ENCODE data around the gene OR2V2.

OR2V2 gene

GRCh38 chr5:181191526-181192336 is 44.3 kb downstream of the OR2V2 start:
- no peak for DNase-seq

- no peak for DNase-seq
Measured at GRCh38 chr5:181192337-181193046, 45.1 kb downstream of the OR2V2 start.

GRCh38 chr5:181193656-181194055 is 46.3 kb downstream of the OR2V2 start:
- DNase-seq, result no peak

DNA sequence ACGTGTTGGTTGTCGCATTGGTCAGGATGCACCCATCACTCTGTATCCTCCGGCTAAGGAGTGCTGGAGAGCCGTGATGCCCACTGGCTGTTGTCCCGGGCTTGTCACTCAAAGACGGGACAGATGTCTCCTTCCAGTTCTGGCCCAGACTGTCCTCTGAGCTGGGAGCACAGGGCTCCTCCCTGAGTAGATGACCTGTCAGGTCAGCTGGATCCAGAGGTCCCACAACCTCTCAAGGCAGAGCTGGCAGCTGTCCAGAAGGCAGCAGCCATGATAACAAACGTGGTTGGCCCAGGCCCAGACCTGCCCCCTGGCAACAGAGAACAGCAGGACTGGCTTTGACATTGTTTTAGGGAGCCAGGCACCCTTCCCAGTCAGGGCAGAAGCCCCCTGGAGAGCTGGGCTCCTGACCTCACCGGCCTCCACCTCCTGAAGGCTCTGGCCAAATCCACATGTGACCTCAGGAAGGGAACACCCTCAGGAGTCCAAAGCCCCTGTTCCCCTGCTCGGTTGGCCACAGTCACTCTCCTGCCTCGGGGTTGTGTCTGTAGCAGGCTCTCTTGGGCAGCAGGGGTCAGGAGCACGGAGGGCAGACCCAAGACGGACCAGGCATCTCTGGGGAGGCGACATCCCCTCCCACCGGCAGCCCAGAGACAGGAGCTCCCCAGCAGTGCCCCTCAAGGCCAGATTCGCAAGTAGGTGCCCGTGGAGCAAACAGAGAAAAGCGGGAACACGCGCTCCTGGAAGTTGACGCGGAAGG is 47.3 kb downstream of the OR2V2 start:
- DNase-seq, result no peak

- no peak for DNase-seq
Measured at GRCh38 chr5:181195249-181195761, 47.9 kb downstream of the OR2V2 start.

GRCh38 chr5:181197326-181197951 is 50.1 kb downstream of the OR2V2 start:
- no peak for DNase-seq

DNA sequence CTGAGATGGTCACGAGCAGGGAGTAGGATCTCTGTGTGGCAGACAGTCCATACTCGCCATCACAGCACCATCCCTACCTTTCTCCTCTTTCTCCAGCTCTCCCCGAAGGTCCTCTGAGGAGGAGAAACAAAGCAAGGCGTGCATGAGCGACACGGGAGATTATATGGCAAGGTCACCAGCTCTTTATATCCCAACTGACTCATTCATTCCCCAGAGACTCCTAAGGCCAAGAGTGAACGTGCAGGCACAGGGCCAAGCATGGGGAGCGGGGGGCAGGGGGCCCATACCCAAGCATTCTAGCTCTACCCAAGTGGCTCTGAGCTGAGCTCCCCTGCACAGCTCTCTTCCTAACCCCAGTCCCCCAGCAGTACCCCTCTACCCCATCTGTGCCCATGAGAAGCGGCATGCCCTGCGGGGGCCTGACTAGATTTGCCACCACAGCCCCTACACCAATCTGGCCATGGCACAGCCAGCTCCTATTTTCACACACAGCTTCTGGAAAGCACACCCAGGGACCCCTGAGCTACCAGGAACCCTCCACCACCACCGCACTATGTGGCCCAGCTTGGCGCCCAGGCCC is 50.8 kb downstream of the OR2V2 start:
- no peak for DNase-seq

DNA sequence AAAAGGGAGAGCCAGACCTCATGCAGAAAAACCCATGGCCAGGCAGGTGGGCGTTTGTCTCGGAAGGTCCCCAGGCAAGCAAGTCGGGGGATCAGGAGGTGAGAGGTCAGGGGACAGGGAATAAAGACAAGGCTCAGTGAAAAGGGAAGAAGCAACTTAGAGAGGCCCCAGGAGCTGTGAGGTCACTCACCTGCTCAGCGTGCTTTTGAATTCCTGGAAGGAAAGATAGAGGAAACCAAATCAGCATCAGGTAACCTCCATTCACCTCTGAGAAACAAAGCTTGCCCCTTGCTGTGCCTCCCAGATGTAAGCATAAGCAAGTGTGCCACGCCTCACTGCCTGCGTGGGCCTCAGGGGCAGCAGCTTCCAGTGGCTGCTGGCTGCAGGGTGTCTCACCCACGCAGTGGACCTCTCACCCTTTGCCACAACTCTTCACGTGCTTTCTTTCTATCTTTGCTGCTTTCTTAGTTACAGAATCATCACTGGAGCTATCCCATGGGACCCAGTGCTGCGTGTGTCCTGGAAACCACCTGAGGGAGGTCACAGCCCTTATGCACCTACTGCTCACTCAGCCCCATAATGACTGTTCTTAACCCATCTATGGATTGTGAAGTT is 51.6 kb downstream of the OR2V2 start:
- no peak for DNase-seq

DNA sequence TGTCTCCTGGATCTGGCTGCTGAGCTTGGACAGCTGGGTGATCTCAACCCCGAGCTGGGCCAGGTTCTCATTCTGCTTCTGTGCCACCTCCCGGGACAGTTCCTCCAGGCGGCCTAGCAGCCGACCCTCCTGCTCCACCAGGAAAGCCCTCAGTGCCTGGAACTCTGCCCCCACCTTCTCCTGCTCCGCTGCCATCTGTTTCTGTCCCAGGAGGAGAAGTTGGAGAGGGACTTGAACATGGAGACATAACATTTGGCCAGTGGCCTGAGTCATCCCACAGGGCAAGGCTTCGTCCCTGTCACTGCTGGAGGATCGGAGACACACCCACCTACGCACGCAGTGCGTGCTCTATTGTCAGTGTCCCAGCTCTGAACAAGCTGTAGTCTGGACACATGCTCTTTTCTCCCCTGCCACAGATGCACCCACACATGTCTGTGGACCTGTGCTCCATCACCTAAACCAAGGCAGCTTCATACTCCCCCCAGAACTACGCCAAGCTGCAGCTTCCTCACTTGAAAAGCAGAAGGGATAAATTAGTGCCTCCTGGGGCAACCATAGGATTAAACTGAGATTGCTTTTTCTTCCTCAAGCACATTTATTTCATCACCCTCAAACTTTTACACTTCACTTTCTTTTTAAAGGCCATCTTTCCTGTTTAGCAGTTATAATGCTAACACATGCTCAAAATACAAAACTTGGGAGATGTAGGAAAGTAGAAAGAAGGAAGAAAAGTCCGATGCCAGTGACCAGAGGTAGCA is 52.7 kb downstream of the OR2V2 start:
- DNase-seq, result no peak

DNA sequence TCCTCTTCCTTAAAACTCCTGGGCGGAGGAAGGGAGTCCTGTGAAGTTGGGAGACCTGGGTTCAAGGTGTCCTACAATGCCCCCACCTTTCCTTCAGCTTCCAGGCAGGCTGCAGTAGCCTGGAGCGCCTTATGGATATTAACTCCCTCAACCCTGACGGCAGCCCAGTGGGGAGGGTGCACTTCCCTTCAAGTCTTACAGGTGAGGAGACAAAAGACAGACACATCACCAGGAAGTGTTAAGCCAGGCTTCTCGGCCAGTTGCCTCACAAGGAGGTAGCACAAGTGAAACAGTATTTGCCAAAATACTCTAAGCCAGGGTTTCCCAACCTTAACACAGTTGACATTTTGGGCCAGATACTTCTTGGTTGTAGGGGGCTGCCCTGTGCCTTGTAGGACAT is 53.4 kb downstream of the OR2V2 start:
- no peak for DNase-seq

DNA sequence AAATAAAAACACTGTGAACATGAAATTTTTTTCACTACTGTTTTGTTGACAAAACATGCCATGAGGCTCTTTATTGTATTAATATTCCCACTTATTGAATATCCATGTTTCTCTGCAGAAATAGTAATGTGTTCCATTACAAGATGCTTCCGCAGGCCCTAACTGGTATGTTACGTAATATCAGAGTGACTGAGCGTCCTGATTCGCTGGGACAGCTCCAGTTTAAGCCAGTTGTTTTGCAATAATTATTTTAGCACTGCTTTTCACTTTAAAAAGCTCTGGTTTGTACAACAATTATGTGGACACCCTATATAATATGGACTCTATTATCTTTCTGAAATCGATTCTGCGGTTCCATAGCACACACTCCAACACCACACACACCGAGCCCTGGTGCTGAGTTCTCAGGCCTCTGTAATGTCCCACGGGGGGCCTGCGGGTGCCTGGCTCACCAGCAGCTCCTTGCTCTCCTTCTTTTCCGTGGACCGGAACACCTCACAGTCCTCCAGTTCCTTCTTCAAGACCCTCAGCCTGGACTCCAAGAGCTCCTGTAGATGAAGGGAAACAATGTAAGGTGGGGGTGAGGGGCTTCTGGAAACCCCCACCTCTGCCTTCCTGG is 55.8 kb downstream of the OR2V2 start:
- no peak for DNase-seq

DNA sequence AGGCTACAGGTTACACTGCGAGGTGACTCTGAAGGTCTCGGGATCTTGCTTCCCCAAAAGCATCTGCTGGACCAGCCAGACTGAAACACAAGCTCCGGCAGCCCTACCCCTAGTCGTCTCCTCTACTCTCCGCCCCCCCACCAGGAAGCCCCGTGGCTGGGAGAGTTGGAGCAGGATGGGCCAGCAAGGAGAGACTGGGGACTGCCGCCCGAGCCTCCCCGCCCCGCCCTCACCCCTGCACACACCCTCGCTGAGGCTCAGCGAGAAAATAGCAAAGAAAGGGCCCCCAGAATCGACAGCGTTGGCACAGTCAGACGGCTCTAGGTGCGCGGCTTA is 56.4 kb downstream of the OR2V2 start:
- no peak for DNase-seq

GRCh38 chr5:181204113-181204825 is 56.9 kb downstream of the OR2V2 start:
- DNase-seq, result no peak

- DNase-seq, result no peak
Measured at GRCh38 chr5:181204826-181205760, 57.7 kb downstream of the OR2V2 start, which contains the start of gene TRIM7. TRIM7 (minus strand) TSS chr5:181205196; CDS start chr5:181205110, 86 bp downstream.

- no peak for DNase-seq
Measured at GRCh38 chr5:181205761-181206649, 58.6 kb downstream of the OR2V2 start.

- DNase-seq, result no peak
Measured at GRCh38 chr5:181207214-181207959, 60.0 kb downstream of the OR2V2 start.

- DNase-seq, result no peak
Measured at GRCh38 chr5:181207960-181208253, 60.5 kb downstream of the OR2V2 start.
